NOMO-1 treated with dmso at 0.1 percent for 144 hours (cell line): ENCODE data around the gene RRAS.
"Not testable (repeated sequence)": the region's sequence is repeated elsewhere in the genome, so short reads cannot be mapped to it uniquely, and the experiment has no call there.

Experiments used
- DNase-seq: peaks from one replicate; lab custom pipeline; 2025; ENCODE audit not compliant: unreplicated experiment; lab: John Stamatoyannopoulos, UW

RRAS gene

GRCh38 chr19:49632576-49632975 lies 7.4 kb downstream of the RRAS start:
- no peak for DNase-seq

- no peak for DNase-seq
Observed at GRCh38 chr19:49631610-49632192, 8.2 kb downstream of the RRAS start.

GRCh38 chr19:49631014-49631588 lies 8.8 kb downstream of the RRAS start:
- no peak for DNase-seq

- no peak for DNase-seq
Observed at GRCh38 chr19:49629659-49630058, 10.3 kb downstream of the RRAS start.

- DNase-seq = no peak
Observed at GRCh38 chr19:49626226-49626625, 13.7 kb downstream of the RRAS start.

GRCh38 chr19:49624967-49625910 lies 14.7 kb downstream of the RRAS start:
- DNase-seq = no peak

GRCh38 chr19:49617860-49618259 lies 22.1 kb downstream of the RRAS start:
- DNase-seq = not testable (repeated sequence)

- DNase-seq = no peak
Observed at GRCh38 chr19:49616945-49617344, 23.0 kb downstream of the RRAS start.

- DNase-seq = no peak
Observed at GRCh38 chr19:49616532-49616931, 23.4 kb downstream of the RRAS start.

GRCh38 chr19:49615861-49616260 lies 24.1 kb downstream of the RRAS start:
- no peak for DNase-seq

- no peak for DNase-seq
Observed at GRCh38 chr19:49614096-49614833, 25.7 kb downstream of the RRAS start.

- DNase-seq = no peak
Observed at GRCh38 chr19:49613374-49613773, 26.6 kb downstream of the RRAS start.

- no peak for DNase-seq
Observed at GRCh38 chr19:49609499-49610092, 30.3 kb downstream of the RRAS start.

GRCh38 chr19:49605605-49606004 lies 34.3 kb downstream of the RRAS start:
- DNase-seq = no peak

- DNase-seq = no peak
Observed at GRCh38 chr19:49602806-49603205, 37.1 kb downstream of the RRAS start.

- DNase-seq = no peak
Observed at GRCh38 chr19:49601482-49602038, 38.4 kb downstream of the RRAS start.

- no peak for DNase-seq
Observed at GRCh38 chr19:49599378-49600295, 40.3 kb downstream of the RRAS start.

GRCh38 chr19:49597703-49597974 lies 42.3 kb downstream of the RRAS start:
- no peak for DNase-seq

GRCh38 chr19:49596954-49597702 lies 42.8 kb downstream of the RRAS start:
- no peak for DNase-seq
